ENCODE results near the gene GPR137B. TPM values are rescaled to one million over a fixed set of nuclear protein-coding genes. Genes with fewer than 3 reads are reported as not detected.
A peak's percentile ranks its signal among the peaks of the same experiment; 100 is the strongest.
"Not testable (repeated sequence)": the region's sequence is repeated elsewhere in the genome, so short reads cannot be mapped to it uniquely, and the experiment has no call there.

The GPR137B gene
- not detected for polyA plus RNA-seq (2012; ENCODE audit: insufficient read depth, insufficient read length, low read depth)

- H3K27me3 ChIP-seq = peaks cover 56% of the 10 kb centered on the region
- no peak for TF ChIP-seq CTCF (IDR thresholded peaks at IDR 0.05; ENCODE audit: low read depth, low read length)
- no peak for DNase-seq
These were observed at the start of gene GPR137B for GRCh38 chr1:236142253-236143103. Gene GPR137B (plus strand): TSS chr1:236142539. CDS start chr1:236142623, 84 bp downstream.

GRCh38 chr1:236092899-236093298, 49.4 kb upstream of the GPR137B start:
- Histone ChIP-seq H3K27me3 (no peaks in the 10 kb centered on the region), H3K4me1 (no peaks in the 10 kb centered on the region; the same call in 1 of the 2 replicates), H3K9me3 (no peaks in the 10 kb centered on the region; the same call in 1 of the 2 replicates), H3K36me3 (no peaks in the 10 kb centered on the region), H3K4me3 (ENCODE audit: low read depth, low read length) (no peak overlapping the region)
- no peak for TF ChIP-seq CTCF (IDR thresholded peaks at IDR 0.05; ENCODE audit: low read depth, low read length)
- no peak for DNase-seq

More at GRCh38 chr1:236142253-236143103, at the start of gene GPR137B:
- H3K9me3 ChIP-seq = no peaks in the 10 kb centered on the region
- no peaks in the 10 kb centered on the region for H3K4me1 ChIP-seq
- H3K4me3 ChIP-seq (ENCODE audit: low read depth, low read length) = 0 out of 2 replicates have a peak within 1 kb of the TSS, but pooled peaks have one; percentile 8
- H3K36me3 ChIP-seq = no peaks in the 10 kb centered on the region

- no peaks in the 10 kb centered on the region for H3K27me3 ChIP-seq
- no peak overlapping the region for H3K4me3 ChIP-seq (ENCODE audit: low read depth, low read length)
- no peak for DNase-seq
- no peaks in the 10 kb centered on the region for H3K36me3 ChIP-seq
- peaks cover 3% of the 10 kb centered on the region for H3K4me1 ChIP-seq
- TF ChIP-seq CTCF (IDR thresholded peaks at IDR 0.05; ENCODE audit: low read depth, low read length) = no peak
- no peaks in the 10 kb centered on the region; the same call in 1 of the 2 replicates for H3K9me3 ChIP-seq
These were observed 46.4 kb upstream of the GPR137B start for GRCh38 chr1:236095705-236096520.

GRCh38 chr1:236096660-236097482, 45.5 kb upstream of the GPR137B start:
- peak; percentile 82 for DNase-seq
- not testable (repeated sequence) for H3K36me3 ChIP-seq; H3K27me3 ChIP-seq; H3K4me1 ChIP-seq; H3K9me3 ChIP-seq; H3K4me3 ChIP-seq (ENCODE audit: low read depth, low read length)

- no peak for TF ChIP-seq CTCF (IDR thresholded peaks at IDR 0.05; ENCODE audit: low read depth, low read length)
- no peak overlapping the region for H3K4me3 ChIP-seq (ENCODE audit: low read depth, low read length)
- H3K4me1 ChIP-seq = peaks cover 3% of the 10 kb centered on the region
These were observed 44.1 kb upstream of the GPR137B start for GRCh38 chr1:236098267-236098666.

More at GRCh38 chr1:236098267-236098666, 44.1 kb upstream of the GPR137B start:
- no peaks in the 10 kb centered on the region for H3K27me3 ChIP-seq
- H3K9me3 ChIP-seq = no peaks in the 10 kb centered on the region; the same call in 1 of the 2 replicates
- no peaks in the 10 kb centered on the region for H3K36me3 ChIP-seq
- no peak for DNase-seq

Measured in BE2C (cell line).